ENCODE measurements around the gene ASB16.
A peak's percentile ranks its signal among the peaks of the same experiment; 100 is the strongest.

The ASB16 gene

DNA sequence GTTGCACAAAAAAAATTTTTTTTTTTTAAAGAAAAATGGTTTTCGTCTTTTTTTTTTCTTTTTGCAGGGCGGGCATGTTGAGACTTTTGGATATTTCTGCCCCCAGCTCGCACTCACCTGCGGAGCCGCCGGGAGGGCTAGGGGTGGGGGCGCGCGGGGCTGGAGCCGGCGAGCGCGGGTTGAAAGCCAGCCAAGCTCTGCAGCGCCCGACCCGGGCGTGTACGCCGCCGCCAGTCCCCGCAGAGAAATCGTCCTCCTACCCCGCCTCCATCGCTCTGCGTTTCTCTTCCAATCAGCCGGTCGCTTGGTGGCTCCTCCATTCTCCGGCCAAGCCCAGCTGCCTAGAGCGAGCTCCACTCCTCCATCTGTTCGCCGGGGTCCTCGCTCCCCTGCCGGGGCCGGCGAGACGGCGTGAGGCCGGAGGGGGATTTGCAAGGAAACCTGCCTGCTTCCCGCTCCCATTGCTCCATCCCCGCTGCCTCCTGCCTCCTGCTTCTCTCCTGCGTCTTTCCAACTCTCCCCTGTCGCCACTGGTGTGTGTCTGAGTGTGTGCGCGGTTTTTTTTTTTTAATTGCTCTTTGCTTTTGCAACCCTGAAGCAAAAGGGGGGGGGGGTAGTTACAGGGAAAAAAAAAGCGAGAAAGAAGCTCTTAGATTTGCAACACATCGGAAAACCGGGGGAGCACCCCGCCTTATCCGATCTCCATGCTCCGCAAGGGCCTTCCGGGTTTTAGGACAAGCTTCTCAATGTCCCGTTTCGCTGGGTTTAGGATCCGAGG lies 50.8 kb downstream of the ASB16 start:
- peak; percentile 83 for DNase-seq (ENCODE audit: low read depth)
- TF ChIP-seq, protein P1, sequence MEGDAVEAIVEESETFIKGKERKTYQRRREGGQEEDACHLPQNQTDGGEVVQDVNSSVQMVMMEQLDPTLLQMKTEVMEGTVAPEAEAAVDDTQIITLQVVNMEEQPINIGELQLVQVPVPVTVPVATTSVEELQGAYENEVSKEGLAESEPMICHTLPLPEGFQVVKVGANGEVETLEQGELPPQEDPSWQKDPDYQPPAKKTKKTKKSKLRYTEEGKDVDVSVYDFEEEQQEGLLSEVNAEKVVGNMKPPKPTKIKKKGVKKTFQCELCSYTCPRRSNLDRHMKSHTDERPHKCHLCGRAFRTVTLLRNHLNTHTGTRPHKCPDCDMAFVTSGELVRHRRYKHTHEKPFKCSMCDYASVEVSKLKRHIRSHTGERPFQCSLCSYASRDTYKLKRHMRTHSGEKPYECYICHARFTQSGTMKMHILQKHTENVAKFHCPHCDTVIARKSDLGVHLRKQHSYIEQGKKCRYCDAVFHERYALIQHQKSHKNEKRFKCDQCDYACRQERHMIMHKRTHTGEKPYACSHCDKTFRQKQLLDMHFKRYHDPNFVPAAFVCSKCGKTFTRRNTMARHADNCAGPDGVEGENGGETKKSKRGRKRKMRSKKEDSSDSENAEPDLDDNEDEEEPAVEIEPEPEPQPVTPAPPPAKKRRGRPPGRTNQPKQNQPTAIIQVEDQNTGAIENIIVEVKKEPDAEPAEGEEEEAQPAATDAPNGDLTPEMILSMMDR (IDR thresholded peaks at IDR 0.05; ENCODE audit: low read length, missing control alignments) = no peak
- peak overlapping the region; percentile 83 for H3K4me3 ChIP-seq (replicated peaks; ENCODE audit: low read depth, low read length)

DNA sequence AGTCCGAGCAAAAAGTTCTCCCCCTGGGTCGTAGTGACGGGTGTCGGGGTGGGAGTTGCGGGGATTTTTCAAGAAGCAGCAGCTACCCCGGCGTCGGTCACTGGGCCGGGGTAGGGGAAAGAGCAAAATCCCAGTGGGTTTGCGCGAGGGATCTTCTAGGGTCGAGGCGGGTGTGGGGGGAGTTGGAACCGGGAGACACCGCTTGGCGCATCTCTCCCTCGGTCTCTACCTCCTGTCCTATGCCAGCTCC lies 51.3 kb downstream of the ASB16 start:
- TF ChIP-seq, protein P1 (IDR thresholded peaks at IDR 0.05; ENCODE audit: low read length, missing control alignments) = no peak
- H3K4me3 ChIP-seq (replicated peaks; ENCODE audit: low read depth, low read length) = peak overlapping the region; percentile 83
- no peak for DNase-seq (ENCODE audit: low read depth)

DNA sequence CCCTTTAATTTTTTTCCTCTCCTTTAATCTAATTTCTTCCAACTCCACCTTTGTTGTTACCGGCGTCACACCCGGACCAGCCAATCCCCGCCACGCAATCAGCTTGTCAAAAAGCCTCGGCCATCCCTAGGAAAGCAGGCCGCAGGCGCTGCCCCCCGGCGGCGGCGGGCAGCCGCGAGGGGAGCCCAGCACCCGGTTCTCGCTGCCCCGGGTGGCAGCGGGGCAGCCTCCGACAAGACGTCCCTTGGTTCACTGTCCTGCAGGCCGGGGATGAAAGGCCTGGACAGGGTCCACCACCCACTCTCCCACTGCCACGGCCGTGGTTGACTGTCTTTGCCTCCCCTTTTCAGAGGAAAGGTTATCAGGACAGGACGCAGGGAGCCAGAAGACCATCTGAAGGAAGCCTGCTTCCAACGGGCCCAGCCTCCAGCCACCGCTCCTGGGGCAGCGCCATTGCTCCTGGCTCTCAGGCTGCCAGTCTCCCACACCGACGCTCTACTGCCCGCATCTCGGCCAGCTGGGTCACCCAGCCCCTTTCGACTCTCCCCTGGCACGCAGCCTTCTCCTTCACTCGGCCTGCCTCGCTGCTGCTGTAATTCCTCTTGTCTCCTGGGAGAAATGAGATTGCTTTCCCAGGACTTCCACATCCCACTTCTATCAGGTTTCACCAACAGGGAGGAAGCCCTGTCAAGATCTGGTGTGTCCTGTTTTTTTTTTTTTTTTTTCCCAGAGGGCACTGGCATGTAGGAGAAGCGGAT lies 51.8 kb downstream of the ASB16 start:
- DNase-seq (ENCODE audit: low read depth) = peak; percentile 79
- TF ChIP-seq, protein P1 (IDR thresholded peaks at IDR 0.05; ENCODE audit: low read length, missing control alignments) = no peak
- H3K4me3 ChIP-seq (replicated peaks; ENCODE audit: low read depth, low read length) = peak overlapping the region; percentile 83

DNA sequence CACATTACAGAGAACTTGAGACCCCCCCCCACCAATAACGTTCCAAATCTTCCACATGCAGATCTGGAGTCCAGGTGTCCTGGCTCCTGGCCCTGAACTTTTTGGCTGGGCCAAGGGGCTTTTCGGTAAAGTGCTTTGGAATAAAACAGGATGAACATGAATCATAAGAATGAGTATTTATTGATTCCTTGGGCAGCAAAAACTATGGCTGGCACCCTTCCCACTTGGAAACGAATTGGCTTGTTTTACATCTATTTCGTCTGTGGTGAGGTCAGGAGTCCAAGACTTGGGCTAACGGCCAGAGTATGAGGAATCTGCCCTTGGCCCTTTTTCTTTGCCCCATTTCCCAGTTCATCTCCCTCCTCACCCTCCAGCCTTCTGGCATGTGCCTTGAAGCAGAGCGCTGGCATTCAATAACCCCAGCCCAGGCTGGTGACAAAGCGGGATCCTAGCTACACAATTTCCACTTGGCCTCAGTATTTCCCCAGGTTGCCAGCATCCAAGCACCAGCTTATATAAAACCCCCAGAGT lies 53.1 kb downstream of the ASB16 start:
- TF ChIP-seq, protein P1 (IDR thresholded peaks at IDR 0.05; ENCODE audit: low read length, missing control alignments) = no peak
- DNase-seq (ENCODE audit: low read depth) = peak; percentile 58
- H3K4me3 ChIP-seq (replicated peaks; ENCODE audit: low read depth, low read length) = no peak overlapping the region

Data from fibroblast of pulmonary artery (primary cell).